ENCODE data around the gene OSBPL6. TPM values are rescaled to one million over a fixed set of nuclear protein-coding genes. Genes with fewer than 3 reads are reported as not detected.

The OSBPL6 gene
- total and polyA plus RNA-seq, 9 of the 15 experiments (the other 6 are each of a cell fraction or from before 2014, with no cell fraction given) = 3.4 to 12.7 (median 9.3) TPM

- TF ChIP-seq CCNT2 (IDR thresholded peaks at IDR 0.05; ENCODE audit: borderline replicate concordance, extremely low read depth, insufficient read length, low read depth, low read length) (peak; percentile 14), ZNF318 (IDR thresholded peaks at IDR 0.05; ENCODE audit: borderline replicate concordance in 1 of 2, low read depth in 1 of 2) (no peak), AFF4 (CRISPR knock-in tag; IDR thresholded peaks at IDR 0.05) (peak; percentile 51; the same call in 1 of the 2 replicates), E2F5 (CRISPR knock-in tag; IDR thresholded peaks at IDR 0.05) (peak; percentile 48; the same call in 1 of the 2 replicates), L3MBTL2 (IDR thresholded peaks at IDR 0.05) (0 out of 2 replicates have a peak, but pooled peaks have one; percentile 5), SIN3A (IDR thresholded peaks at IDR 0.05; ENCODE audit: borderline replicate concordance in 2 of 2, control insufficient read depth in 1 of 2, low read depth in 2 of 2, low read length in 2 of 2) (0 out of 4 replicates have a peak, but pooled peaks have one; percentile 9 to 60), RB1 (IDR thresholded peaks at IDR 0.05; ENCODE audit: low read depth) (0 out of 2 replicates have a peak, but pooled peaks have one; percentile 40), FOSL1 (tag; conservative IDR thresholded peaks at IDR 0.05) (0 out of 2 replicates have a peak, but pooled peaks have one; percentile 8), HMGN3 (IDR thresholded peaks at IDR 0.05; ENCODE audit: borderline replicate concordance, extremely low read depth, insufficient read length, low read depth, low read length) (peak; percentile 16), ELK1 (CRISPR knock-in tag; IDR thresholded peaks at IDR 0.05) (peak; percentile 50; the same call in 1 of the 2 replicates)
These were observed 483 bp downstream of the OSBPL6 start (continued) for GRCh38 chr2:178194600-178195389.
